ENCODE measurements around the gene GALNT11.
"Not testable (repeated sequence)": the region's sequence is repeated elsewhere in the genome, so short reads cannot be mapped to it uniquely, and the experiment has no call there.

The GALNT11 gene

DNA sequence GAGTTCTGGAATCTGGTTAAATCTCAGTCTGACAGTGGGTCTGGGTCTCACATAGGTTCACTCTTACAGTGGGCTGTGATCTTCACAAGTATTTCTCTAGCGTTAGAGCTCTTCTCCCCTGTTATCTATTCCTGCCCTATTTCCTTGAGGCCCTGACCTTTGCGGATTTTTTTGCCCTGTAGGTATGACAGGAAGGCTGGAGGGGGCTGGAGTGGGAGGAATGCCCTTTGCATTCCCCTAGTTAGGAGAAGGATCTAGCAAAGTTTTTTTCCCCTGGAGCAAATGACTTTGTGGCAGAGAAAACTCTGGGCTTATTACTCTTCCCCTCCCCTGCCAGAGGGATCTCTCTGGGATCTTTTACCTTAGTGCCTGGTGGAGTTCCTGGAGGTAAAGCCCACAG is 49.2 kb downstream of the GALNT11 start:
- no peak for DNase-seq (ENCODE audit: low spot score in 2 of 2)
- peaks cover 47% of the 10 kb centered on the region for H3K27me3 ChIP-seq (ENCODE audit: low read depth)
- H3K4me1 ChIP-seq, result peaks cover 15% of the 10 kb centered on the region
- no peaks in the 10 kb centered on the region for H3K36me3 ChIP-seq (replicated peaks)
- no peak overlapping the region for H3K4me3 ChIP-seq
- no peaks in the 10 kb centered on the region for H3K9me3 ChIP-seq
- in situ Hi-C loops (cut with MboI; ENCODE audit: low sequenced_read_pairs), result no loop called here

DNA sequence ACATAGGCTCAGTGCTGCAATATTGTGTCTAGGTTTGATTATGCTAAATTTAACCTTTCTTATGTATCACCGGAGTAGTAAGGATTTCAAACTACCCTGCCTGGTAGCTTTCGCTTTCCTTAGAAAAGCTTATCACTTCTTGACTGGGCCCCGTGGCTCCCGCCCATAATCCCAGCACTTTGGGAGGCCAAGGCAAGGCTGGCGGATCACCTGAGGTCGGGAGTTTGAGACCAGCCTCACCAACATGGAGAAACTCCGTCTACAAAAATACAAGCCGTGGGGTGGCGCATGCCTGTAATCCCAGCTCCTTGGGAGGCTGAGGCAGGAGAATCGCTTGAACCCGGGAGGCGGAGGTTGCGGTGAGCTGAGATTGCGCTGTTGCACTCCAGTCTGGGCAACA is 49.9 kb downstream of the GALNT11 start:
- in situ Hi-C loops (cut with MboI; ENCODE audit: low sequenced_read_pairs); H3K4me3 ChIP-seq; H3K9me3 ChIP-seq; H3K36me3 ChIP-seq (replicated peaks); DNase-seq (ENCODE audit: low spot score in 2 of 2): not testable (repeated sequence)
- Histone ChIP-seq H3K4me1 (peaks cover 15% of the 10 kb centered on the region), H3K27me3 (ENCODE audit: low read depth) (peaks cover 54% of the 10 kb centered on the region)

DNA sequence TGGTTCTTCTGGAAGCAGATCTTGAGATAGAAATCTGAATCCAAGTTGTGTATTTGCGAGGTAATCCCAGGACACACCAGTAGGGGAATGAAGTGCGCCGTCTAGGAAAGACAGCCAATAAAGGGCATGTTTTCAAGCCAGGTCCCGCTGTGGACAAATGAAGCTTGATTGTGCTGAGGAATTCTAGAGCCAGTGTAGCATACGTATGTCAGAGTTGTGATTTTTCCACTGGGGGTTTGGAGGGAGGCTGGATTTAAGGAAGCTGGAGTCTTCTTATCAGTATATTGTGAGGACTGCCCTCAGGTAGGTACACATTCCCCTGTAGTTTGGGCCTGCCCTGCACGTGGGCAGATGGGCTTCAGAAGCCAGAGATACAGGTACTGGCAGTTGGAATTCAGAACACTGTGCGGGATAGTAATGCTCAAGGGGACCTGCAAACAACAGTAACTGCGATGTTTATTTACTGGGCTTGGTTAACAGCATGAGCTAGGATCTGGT is 50.9 kb downstream of the GALNT11 start:
- peak; percentile 55 to 73 for DNase-seq (ENCODE audit: low spot score in 2 of 2)
- in situ Hi-C loops (cut with MboI; ENCODE audit: low sequenced_read_pairs), result no loop called here
- no peaks in the 10 kb centered on the region for H3K9me3 ChIP-seq
- H3K27me3 ChIP-seq (ENCODE audit: low read depth), result peaks cover 55% of the 10 kb centered on the region
- H3K4me3 ChIP-seq, result no peak overlapping the region
- H3K36me3 ChIP-seq (replicated peaks), result no peaks in the 10 kb centered on the region
- peaks cover 19% of the 10 kb centered on the region for H3K4me1 ChIP-seq

DNA sequence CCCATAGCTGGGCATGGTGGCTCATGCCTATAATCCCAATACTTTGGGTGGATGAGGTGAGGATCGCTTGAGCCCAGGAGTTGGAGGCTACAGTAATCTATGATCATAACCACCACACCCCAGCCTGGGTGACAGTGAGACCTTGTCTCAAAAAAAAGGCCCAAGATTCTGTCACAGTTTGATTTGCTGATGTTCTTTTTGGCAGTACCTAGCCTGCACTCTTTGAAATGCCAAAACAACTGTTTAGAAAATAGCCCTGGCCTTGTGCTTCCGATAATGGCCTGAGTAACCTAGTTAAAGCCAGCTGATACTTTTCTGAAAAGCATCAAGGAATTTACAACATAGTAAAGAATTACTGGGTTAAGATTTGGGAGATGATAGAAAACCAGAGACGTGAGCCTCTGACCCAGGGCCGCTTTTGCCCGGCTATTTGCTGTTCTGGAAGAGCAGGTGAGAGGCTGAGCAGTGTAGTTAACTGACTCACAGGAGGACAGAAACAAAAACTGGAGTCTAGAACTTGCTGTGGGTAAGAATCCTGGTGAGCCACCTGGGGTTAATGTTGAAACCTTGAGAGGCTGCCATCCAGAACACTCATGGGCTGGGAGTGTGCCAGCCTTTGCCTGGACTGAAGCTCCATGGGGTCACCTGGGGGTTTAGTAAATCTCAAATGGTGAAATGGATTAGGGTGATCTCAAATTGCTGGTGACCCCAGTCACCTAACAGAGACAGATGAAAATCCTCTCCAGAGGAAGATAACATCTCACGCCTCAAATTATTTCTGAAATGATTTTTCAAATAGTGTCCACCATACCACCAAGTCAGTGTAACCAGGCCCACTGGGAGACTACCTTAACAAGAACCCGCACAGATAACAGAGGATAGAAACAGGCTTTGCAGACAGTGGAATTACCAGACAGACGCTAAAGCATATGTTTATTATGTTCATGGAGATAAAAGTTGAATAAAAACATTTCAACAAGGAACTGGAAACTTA is 51.8 kb downstream of the GALNT11 start:
- DNase-seq (ENCODE audit: low spot score in 2 of 2), result no peak
- Histone ChIP-seq H3K27me3 (ENCODE audit: low read depth) (peaks cover 55% of the 10 kb centered on the region), H3K36me3 (replicated peaks) (no peaks in the 10 kb centered on the region), H3K9me3 (no peaks in the 10 kb centered on the region), H3K4me1 (peaks cover 23% of the 10 kb centered on the region), H3K4me3 (no peak overlapping the region)
- in situ Hi-C loops (cut with MboI; ENCODE audit: low sequenced_read_pairs), result no loop called here

DNA sequence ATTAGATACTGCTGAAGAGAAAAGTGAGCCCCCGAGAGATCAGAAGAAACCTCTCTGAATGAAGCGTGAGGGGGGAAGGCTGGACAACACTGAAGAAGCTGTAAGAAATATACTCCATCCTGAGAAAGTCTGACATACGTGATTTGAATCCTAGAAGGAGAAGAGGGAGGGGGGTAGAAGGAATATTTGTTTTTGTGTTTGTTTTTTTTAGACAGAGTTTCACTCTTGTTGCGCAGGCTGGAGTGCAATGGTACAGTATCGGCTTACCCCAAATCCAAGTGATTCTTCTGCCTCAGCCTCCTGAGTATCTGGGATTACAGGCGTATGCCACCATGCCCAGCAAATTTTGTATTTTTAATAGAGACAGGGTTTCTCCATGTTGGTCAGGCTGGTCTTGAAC is 52.6 kb downstream of the GALNT11 start:
- Histone ChIP-seq H3K9me3 (no peaks in the 10 kb centered on the region), H3K4me1 (peaks cover 22% of the 10 kb centered on the region), H3K27me3 (ENCODE audit: low read depth) (peaks cover 55% of the 10 kb centered on the region), H3K4me3 (no peak overlapping the region), H3K36me3 (replicated peaks) (no peaks in the 10 kb centered on the region)
- in situ Hi-C loops (cut with MboI; ENCODE audit: low sequenced_read_pairs), result no loop called here
- no peak for DNase-seq (ENCODE audit: low spot score in 2 of 2)

DNA sequence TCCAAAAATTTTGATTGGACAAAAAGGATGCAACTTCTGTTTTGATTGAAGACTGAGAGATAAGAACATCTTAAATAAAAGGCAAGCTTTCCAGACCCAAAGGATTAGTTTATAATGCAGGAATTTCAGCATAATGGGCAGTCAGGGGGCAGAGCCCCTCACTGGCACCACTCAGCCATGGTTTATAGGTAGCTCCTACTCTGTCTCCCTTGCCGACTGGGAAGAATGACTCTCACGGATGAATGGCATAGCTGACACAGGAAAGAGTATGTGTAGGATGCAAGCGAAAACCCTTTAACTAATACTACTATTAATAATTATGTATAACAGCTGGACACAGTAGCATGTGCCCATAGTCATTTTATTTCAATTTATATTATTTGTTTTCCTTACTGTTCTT is 53.3 kb downstream of the GALNT11 start:
- Histone ChIP-seq H3K4me1 (peaks cover 15% of the 10 kb centered on the region), H3K9me3 (no peaks in the 10 kb centered on the region), H3K27me3 (ENCODE audit: low read depth) (peaks cover 61% of the 10 kb centered on the region), H3K4me3 (no peak overlapping the region), H3K36me3 (replicated peaks) (no peaks in the 10 kb centered on the region)
- in situ Hi-C loops (cut with MboI; ENCODE audit: low sequenced_read_pairs), result no loop called here
- no peak for DNase-seq (ENCODE audit: low spot score in 2 of 2)

DNA sequence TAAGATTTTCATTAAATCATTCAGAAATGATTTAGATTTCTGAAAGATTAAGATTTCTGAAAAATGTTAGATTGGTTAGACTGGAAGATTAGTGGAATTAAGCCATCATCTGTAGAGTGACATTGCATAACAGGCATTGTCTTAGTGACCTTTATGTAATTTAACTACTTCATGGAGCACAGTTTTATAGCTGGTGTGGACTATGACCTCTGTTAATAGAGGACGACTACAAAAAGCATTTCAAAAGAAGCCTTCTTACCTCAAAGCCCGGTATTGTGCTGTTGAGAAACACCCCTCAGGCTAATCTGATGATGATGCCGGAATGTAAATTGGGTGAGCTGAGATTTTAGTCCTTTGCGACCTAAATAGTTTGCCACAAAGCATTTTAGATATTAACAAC is 55.6 kb downstream of the GALNT11 start:
- in situ Hi-C loops (cut with MboI; ENCODE audit: low sequenced_read_pairs), result no loop called here
- Histone ChIP-seq H3K4me1 (peaks cover 8% of the 10 kb centered on the region), H3K27me3 (ENCODE audit: low read depth) (peaks cover 57% of the 10 kb centered on the region)

DNA sequence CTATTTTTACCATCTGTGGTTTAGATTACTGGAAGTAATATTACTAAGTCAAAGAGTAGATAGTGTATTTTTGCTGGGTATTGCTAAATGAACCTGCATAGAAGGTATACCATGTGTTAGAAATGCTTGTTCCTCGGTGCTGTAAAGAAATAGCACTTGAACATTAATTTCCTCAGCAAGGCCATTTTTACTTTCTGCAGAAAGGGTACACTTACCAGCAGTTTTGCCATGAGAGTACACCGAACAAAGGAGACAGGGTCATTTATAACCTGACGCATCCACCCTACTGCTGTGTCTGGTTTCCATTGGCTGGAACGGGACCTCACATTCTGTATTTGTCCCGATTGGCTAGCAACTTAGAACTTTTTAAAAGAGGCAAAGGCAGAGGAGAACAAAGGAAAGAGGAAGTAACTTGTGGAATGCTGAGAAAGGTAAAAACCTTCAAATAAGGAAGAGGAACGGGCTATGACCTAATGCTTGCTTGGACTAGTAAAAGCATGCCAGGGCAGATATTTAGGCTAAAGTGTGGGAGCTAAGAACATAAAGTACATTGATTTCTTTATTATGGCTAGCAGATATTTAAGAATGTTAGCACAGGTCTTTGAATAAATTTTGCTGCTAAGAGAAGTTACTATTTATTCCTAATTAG is 56.7 kb downstream of the GALNT11 start:
- DNase-seq (ENCODE audit: low spot score in 2 of 2); in situ Hi-C loops (cut with MboI; ENCODE audit: low sequenced_read_pairs); H3K4me3 ChIP-seq; H3K4me1 ChIP-seq; H3K9me3 ChIP-seq; H3K36me3 ChIP-seq (replicated peaks): not testable (repeated sequence)
- peaks cover 48% of the 10 kb centered on the region for H3K27me3 ChIP-seq (ENCODE audit: low read depth)

More for the DNA sequence above, 55.6 kb downstream of the GALNT11 start:
- H3K9me3 ChIP-seq, result no peaks in the 10 kb centered on the region
- peak; percentile 71 to 98 for DNase-seq (ENCODE audit: low spot score in 2 of 2)
- no peak overlapping the region for H3K4me3 ChIP-seq
- no peaks in the 10 kb centered on the region for H3K36me3 ChIP-seq (replicated peaks)

DNA sequence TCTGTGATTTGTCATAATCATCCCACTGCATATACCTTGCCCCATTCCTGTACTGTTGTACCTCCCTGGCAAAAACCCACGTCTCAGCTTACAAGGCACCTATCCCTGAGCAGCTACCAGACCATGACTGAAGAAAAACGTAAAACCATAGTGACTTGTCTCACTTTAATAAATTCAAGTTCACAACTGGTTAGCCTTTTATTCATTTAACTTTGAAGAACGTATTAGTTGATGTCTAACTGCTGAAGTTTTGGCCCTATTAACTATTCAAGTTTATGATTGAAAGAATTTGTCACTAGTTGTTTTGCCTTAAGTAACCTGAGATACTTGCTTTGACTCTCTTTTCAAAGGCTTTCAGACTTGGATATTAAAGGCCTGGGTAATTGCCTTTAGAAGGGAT is 59.7 kb downstream of the GALNT11 start:
- DNase-seq (ENCODE audit: low spot score in 2 of 2), result no peak
- Histone ChIP-seq H3K4me1 (peaks cover 8% of the 10 kb centered on the region), H3K36me3 (replicated peaks) (no peaks in the 10 kb centered on the region), H3K4me3 (no peak overlapping the region), H3K9me3 (peaks cover 2% of the 10 kb centered on the region; the same call in 1 of the 2 replicates), H3K27me3 (ENCODE audit: low read depth) (peaks cover 20% of the 10 kb centered on the region)
- in situ Hi-C loops (cut with MboI; ENCODE audit: low sequenced_read_pairs), result no loop called here

DNA sequence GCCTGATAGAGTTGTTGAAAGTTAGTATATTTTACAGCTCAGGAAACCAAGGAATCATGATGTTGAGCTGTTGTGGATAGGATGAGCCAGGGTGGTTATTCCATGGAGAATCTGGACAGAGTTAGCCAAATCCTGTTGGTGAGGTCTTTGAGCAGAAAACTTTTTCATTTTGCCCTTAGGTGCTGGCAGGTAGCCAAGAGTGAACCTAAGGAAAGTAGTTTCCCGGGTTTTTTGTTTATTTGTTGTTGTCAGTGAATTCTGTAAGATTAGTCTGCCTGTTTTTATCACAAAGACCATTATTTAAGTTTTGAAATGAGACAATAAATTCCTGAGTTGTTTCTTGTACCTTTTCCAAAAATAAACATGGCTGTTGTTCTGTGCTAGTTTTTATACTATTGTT is 61.0 kb downstream of the GALNT11 start:
- DNase-seq (ENCODE audit: low spot score in 2 of 2), result no peak
- in situ Hi-C loops (cut with MboI; ENCODE audit: low sequenced_read_pairs), result no loop called here
- Histone ChIP-seq H3K4me1 (peaks cover 3% of the 10 kb centered on the region), H3K27me3 (ENCODE audit: low read depth) (peaks cover 17% of the 10 kb centered on the region), H3K4me3 (no peak overlapping the region), H3K36me3 (replicated peaks) (no peaks in the 10 kb centered on the region), H3K9me3 (peaks cover 2% of the 10 kb centered on the region; the same call in 1 of the 2 replicates)

DNA sequence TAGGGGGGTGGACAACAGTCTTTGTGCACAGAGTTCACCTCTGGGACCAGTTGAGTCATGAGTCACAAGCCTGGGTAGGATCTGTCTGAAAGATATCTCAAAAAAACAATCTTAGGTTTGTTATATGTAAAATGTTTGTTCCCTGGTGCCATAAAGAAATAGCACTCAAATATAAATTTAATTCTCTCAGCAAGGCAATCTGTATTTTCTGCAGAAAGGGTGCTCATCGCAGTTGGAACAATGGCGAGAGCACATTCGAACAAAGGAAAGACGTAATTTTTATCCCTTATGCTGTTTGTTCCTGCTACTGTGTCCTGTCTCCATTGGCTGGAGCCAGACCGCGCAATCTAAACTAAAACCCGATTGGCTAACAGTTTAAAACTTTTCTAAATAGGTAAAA is 63.7 kb downstream of the GALNT11 start:
- DNase-seq (ENCODE audit: low spot score in 2 of 2), result no peak
- H3K27me3 ChIP-seq (ENCODE audit: low read depth), result no peaks in the 10 kb centered on the region; the same call in 1 of the 2 replicates
- H3K4me1 ChIP-seq, result no peaks in the 10 kb centered on the region
- H3K4me3 ChIP-seq, result no peak overlapping the region
- peaks cover 2% of the 10 kb centered on the region; the same call in 1 of the 2 replicates for H3K9me3 ChIP-seq
- H3K36me3 ChIP-seq (replicated peaks), result no peaks in the 10 kb centered on the region
- in situ Hi-C loops (cut with MboI; ENCODE audit: low sequenced_read_pairs), result no loop called here

DNA sequence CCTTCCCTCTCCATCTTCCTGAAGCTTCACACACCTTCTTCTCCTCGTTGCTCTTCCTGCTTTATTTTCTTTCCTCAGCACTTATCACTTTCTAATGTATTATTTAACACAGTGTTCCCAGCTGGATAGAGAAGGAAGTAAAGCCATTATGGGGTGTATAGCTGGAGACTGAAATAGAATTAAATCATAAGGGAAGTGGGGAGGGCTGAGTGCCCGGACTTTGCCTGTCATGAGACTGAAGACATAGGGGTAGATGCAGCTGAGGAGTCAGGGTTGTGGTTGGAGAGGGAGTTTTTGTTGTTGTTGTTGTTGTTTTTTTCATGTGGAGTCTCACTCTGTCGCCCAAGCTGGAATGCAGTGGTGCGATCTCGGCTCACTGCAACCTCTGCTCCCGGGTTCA is 65.3 kb downstream of the GALNT11 start:
- DNase-seq (ENCODE audit: low spot score in 2 of 2), result no peak
- in situ Hi-C loops (cut with MboI; ENCODE audit: low sequenced_read_pairs), result no loop called here
- Histone ChIP-seq H3K4me1 (no peaks in the 10 kb centered on the region), H3K9me3 (peaks cover 2% of the 10 kb centered on the region; the same call in 1 of the 2 replicates), H3K4me3 (no peak overlapping the region), H3K27me3 (ENCODE audit: low read depth) (no peaks in the 10 kb centered on the region), H3K36me3 (replicated peaks) (no peaks in the 10 kb centered on the region)

DNA sequence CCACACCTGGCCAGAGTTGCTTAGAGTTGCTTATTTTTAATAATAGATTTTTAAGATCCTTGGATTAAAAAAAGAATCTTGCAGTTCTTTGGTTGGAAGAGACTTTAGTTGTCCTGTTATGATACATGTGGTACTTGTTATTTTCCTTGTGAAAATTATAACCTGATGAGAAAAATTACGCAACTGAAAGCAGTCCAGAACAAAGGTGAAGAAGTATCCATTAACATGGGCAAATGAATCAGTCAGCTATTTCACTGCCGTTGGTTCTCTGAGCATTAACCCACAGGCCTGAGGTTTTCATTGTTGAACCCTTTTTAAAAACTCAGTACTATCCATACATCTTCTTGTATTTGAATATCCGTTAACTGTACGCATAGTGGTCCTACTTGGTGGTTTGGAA is 68.2 kb downstream of the GALNT11 start:
- H3K4me3 ChIP-seq, result no peak overlapping the region
- in situ Hi-C loops (cut with MboI; ENCODE audit: low sequenced_read_pairs), result no loop called here
- H3K9me3 ChIP-seq, result 0 out of 2 replicates have a peak, but pooled peaks cover 1% of the 10 kb centered on the region
- no peaks in the 10 kb centered on the region for H3K27me3 ChIP-seq (ENCODE audit: low read depth)
- H3K36me3 ChIP-seq (replicated peaks), result no peaks in the 10 kb centered on the region
- H3K4me1 ChIP-seq, result no peaks in the 10 kb centered on the region
- no peak for DNase-seq (ENCODE audit: low spot score in 2 of 2)

DNA sequence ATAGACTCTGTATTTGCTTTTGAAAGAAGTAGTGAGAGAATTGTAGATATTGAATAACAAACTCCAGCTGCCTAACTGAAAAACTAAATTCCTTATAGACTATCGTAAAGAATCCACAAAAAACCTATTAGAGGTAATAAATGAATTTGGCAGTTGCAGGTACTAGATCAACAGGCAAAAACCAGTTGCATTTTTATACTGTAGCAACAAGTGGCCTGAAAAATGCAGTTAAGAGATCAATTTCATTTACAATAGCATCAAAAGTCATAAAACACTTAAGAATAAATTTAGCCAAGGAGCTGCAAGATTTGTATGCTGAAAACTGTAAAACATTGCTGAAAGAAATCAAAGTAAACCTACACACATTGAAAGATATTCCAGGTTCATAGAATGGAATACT is 70.3 kb downstream of the GALNT11 start:
- no peaks in the 10 kb centered on the region for H3K9me3 ChIP-seq
- H3K27me3 ChIP-seq (ENCODE audit: low read depth), result no peaks in the 10 kb centered on the region
- H3K4me3 ChIP-seq, result no peak overlapping the region
- in situ Hi-C loops (cut with MboI; ENCODE audit: low sequenced_read_pairs), result no loop called here
- no peaks in the 10 kb centered on the region for H3K4me1 ChIP-seq
- DNase-seq (ENCODE audit: low spot score in 2 of 2), result no peak
- H3K36me3 ChIP-seq (replicated peaks), result no peaks in the 10 kb centered on the region

All from HAP-1 (cell line).